Myometrial cell (primary cell): ENCODE measurements around the gene DLX6. TPM values are rescaled to one million over a fixed set of nuclear protein-coding genes. Genes with fewer than 3 reads are reported as not detected.

Experiments used
- total RNA-seq: library from RNA; depleted of rRNA; stranded (reverse); fragments of >200 nt; gene quantifications from 2 replicates; pipeline ENCODE4 v1.2.3, GENCODE V29; 2015

Gene DLX6
- not detected in 2 replicates for total RNA-seq

GRCh38 chr7:97005183-97006054 lies at the start of gene DLX6:
Gene DLX6 (plus strand): TSS chr7:97005553. CDS start chr7:97005978, 425 bp downstream.

GRCh38 chr7:97024209-97025129 lies 19.1 kb downstream of the DLX6 start, which contains the start of gene DLX5:
Gene DLX5 (minus strand): TSS chr7:97024831. CDS start chr7:97024623, 208 bp downstream.

Other genes starting within 250 kb of the DLX6 start
- gene DLX5, start 19.3 kb downstream of the DLX6 start, total RNA-seq = not detected in 2 replicates
- 11.8 and 15.4 TPM in 2 replicates for gene SDHAF3, start 112.1 kb downstream of the DLX6 start, total RNA-seq